ENCODE measurements around the gene ADARB1.

GRCh38 chr21:45259206-45259840 is 184.9 kb downstream of the ADARB1 start:
- no peak for TF ChIP-seq CTCF (IDR thresholded peaks at IDR 0.05; ENCODE audit: insufficient read depth, low read length, poor library complexity, severe bottlenecking)
- no peak for TF ChIP-seq EZH2phosphoT487 (conservative IDR thresholded peaks at IDR 0.05; ENCODE audit: low read length)

Data from SU-DHL-6 (cell line).